IMR-90 (cell line): ENCODE measurements around the gene TCF4. TPM values are rescaled to one million over a fixed set of nuclear protein-coding genes. Genes with fewer than 3 reads are reported as not detected.

Source experiments
- ATAC-seq: fragments of 200-7000 bp; cut with Tn5 transposase; 2 replicates; pipeline ENCODE4 v1.9.1; 2020; ENCODE audit warnings: low read depth, mild to moderate bottlenecking, moderate library complexity
- BruUV-seq: library from RNA; stranded (reverse); fragments of 400-500 nt; replicated peaks from 2 replicates; lab custom pipeline; 2021; lab: Mats Ljungman, UMichigan
- CTCF ChIA-PET: fragments of 300-600 bp; formaldehyde crosslinking; extraction: SDS; loops from one replicate; lab custom pipeline; 2021; ENCODE audit warnings: antibody characterized with exemption; lab: Yijun Ruan, JAX
- POLR2A ChIA-PET: fragments of 300-600 bp; sonication (Branson Sonifier 250); formaldehyde crosslinking; loops from one replicate; lab custom pipeline; 2022; ENCODE audit warnings: antibody characterized with exemption; ENCODE audit not compliant: unreplicated experiment; lab: Charles Lee
- DNase-seq: peaks from one replicate; pipeline ENCODE4 v3.0.0; 2013
- H2AFZ ChIP-seq: replicated peaks from 2 replicates; pipeline ENCODE3; 2013; ENCODE audit warnings: low read length, mild to moderate bottlenecking; ENCODE audit not compliant: poor library complexity
- H2AK5ac ChIP-seq: 2 replicates; pipeline ENCODE4 v1.6.1; 2013; ENCODE audit warnings: low read depth, low read length, inconsistent platforms
- H2AK9ac ChIP-seq: replicated peaks from 2 replicates; pipeline ENCODE3; 2013; ENCODE audit warnings: mild to moderate bottlenecking, low read depth, low read length, moderate library complexity; ENCODE audit not compliant: poor library complexity
- H2BK120ac ChIP-seq: 2 replicates; pipeline ENCODE4 v1.6.1; 2013; ENCODE audit warnings: low read depth, low read length, inconsistent platforms
- H2BK15ac ChIP-seq: 3 replicates; pipeline ENCODE4 v1.6.1; 2013; ENCODE audit warnings: low read depth, low read length, inconsistent platforms
- H2BK20ac ChIP-seq: 2 replicates; pipeline ENCODE4 v1.6.1; 2013; ENCODE audit warnings: low read depth, mild to moderate bottlenecking, inconsistent platforms, low read length, moderate library complexity
- H2BK5ac ChIP-seq: 2 replicates; pipeline ENCODE4 v1.6.1; 2013; ENCODE audit warnings: mild to moderate bottlenecking, low read depth, low read length, inconsistent platforms; ENCODE audit not compliant: poor library complexity, severe bottlenecking
- H3K14ac ChIP-seq: replicated peaks from 2 replicates; pipeline ENCODE4 v1.6.1; 2013; ENCODE audit warnings: low read depth, low read length, inconsistent platforms
- H3K18ac ChIP-seq: 2 replicates; pipeline ENCODE4 v1.6.1; 2013; ENCODE audit warnings: low read depth, low read length, control low read depth
- H3K23ac ChIP-seq: 2 replicates; pipeline ENCODE4 v1.6.1; 2013; ENCODE audit warnings: low read depth, low read length, inconsistent platforms
- H3K27ac ChIP-seq: 2 replicates; pipeline ENCODE4 v1.5.1; 2013; ENCODE audit warnings: mild to moderate bottlenecking, control low read depth, low read length; ENCODE audit not compliant: insufficient read depth
- H3K27me3 ChIP-seq: 2 replicates; pipeline ENCODE4 v1.6.1; 2013; ENCODE audit warnings: low read length; ENCODE audit not compliant: control insufficient read depth, insufficient read depth
- H3K36me3 ChIP-seq: 2 replicates; pipeline ENCODE4 v1.6.1; 2013; ENCODE audit warnings: low read length, mixed read lengths; ENCODE audit not compliant: control insufficient read depth, insufficient read depth
- H3K4ac ChIP-seq: 2 replicates; pipeline ENCODE4 v1.6.1; 2013; ENCODE audit warnings: low read depth, low read length, inconsistent platforms
- H3K4me1 ChIP-seq: 2 replicates; pipeline ENCODE4 v1.6.1; 2013; ENCODE audit warnings: low read length, mixed read lengths; ENCODE audit not compliant: control insufficient read depth, insufficient read depth
- H3K4me2 ChIP-seq: 2 replicates; pipeline ENCODE4 v1.6.1; 2013; ENCODE audit warnings: low read depth, mild to moderate bottlenecking, control low read depth, low read length, moderate library complexity
- H3K4me3 ChIP-seq: 2 replicates; pipeline ENCODE4 v1.5.1; 2013; ENCODE audit warnings: low read depth, mild to moderate bottlenecking, control low read depth, low read length, moderate library complexity; ENCODE audit not compliant: insufficient read depth
- H3K56ac ChIP-seq: 2 replicates; pipeline ENCODE4 v1.6.1; 2013; ENCODE audit warnings: low read length, inconsistent platforms; ENCODE audit not compliant: insufficient read depth; ENCODE audit errors: extremely low read depth
- H3K79me1 ChIP-seq, 2 experiments: 2 replicates each; pipeline ENCODE4 v1.6.1; 2013; ENCODE audit warnings: low read length in 2 of 2, inconsistent platforms in 1 of 2, low read depth in 1 of 2
- H3K9ac ChIP-seq: 2 replicates; pipeline ENCODE4 v1.6.1; 2013; ENCODE audit warnings: low read depth, low read length, control low read depth
- H3K9me1 ChIP-seq: 2 replicates; pipeline ENCODE4 v1.6.1; 2013; ENCODE audit warnings: low read length, inconsistent platforms; ENCODE audit not compliant: insufficient read depth
- H3K9me3 ChIP-seq: 2 replicates; pipeline ENCODE4 v1.6.1; 2013; ENCODE audit warnings: low read length; ENCODE audit not compliant: control insufficient read depth, insufficient read depth
- H4K20me1 ChIP-seq: 2 replicates; pipeline ENCODE4 v1.6.1; 2013; ENCODE audit warnings: low read length, inconsistent platforms; ENCODE audit not compliant: insufficient read depth
- H4K5ac ChIP-seq: 2 replicates; pipeline ENCODE4 v1.6.1; 2013; ENCODE audit warnings: mild to moderate bottlenecking, low read depth, low read length, control low read depth
- H4K8ac ChIP-seq, 2 experiments: 2 replicates each; pipeline ENCODE4 v1.6.1; 2013; ENCODE audit warnings: low read depth in 2 of 2, low read length in 2 of 2, control low read depth in 1 of 2, inconsistent platforms in 1 of 2
- H4K91ac ChIP-seq: 2 replicates; pipeline ENCODE4 v1.6.1; 2013; ENCODE audit warnings: low read depth, low read length, inconsistent platforms; ENCODE audit not compliant: insufficient read depth
- BHLHE40 ChIP-seq: fragments of 150-350 bp; IDR thresholded peaks from 2 replicates; pipeline ENCODE4 v1.6.1; 2016; ENCODE audit warnings: mild to moderate bottlenecking, low read depth, low read length
- FOS ChIP-seq: fragments of 150-350 bp; IDR thresholded peaks from 2 replicates; pipeline ENCODE4 v1.6.1; 2016; ENCODE audit warnings: low read depth, low read length
- MAFK ChIP-seq: IDR thresholded peaks from 2 replicates; pipeline ENCODE4 v1.6.1; 2012; ENCODE audit warnings: low read depth, low read length, improper control_type of control experiment
- MXI1 ChIP-seq: IDR thresholded peaks from 2 replicates; pipeline ENCODE4 v1.6.1; 2012; ENCODE audit warnings: low read depth, mild to moderate bottlenecking, low read length, moderate library complexity, borderline replicate concordance
- WGBS, 2 experiments: methylation state at CpG; one replicate each; pipeline versions ENCODE4 v1.1.5 to v1.1.7; 2013; ENCODE audit warnings: missing lambda C conversion rate in 2 of 2; ENCODE audit not compliant: insufficient read length in 1 of 2; ENCODE audit errors: extremely low coverage in 2 of 2; 5-methylcytosine and 5-hydroxymethylcytosine counted together
- dilution Hi-C: fragments of 300-500 bp; cut with HindIII; formaldehyde crosslinking; loops from one replicate; pipeline ENCODE4 v1.14.3; 2018; ENCODE audit warnings: low sequenced_read_pairs; ENCODE audit not compliant: unreplicated experiment
- in situ Hi-C: fragments of 300-500 bp; cut with MboI; formaldehyde crosslinking; loops from 3 replicates; pipeline ENCODE4 v1.14.3; 2019; ENCODE audit warnings: low sequenced_read_pairs, inconsistent platforms, mixed read lengths
- intact Hi-C: fragments of 100-400 bp; cut with micrococcal nuclease; formaldehyde crosslinking; loops from 2 replicates; pipeline ENCODE4 v1.10.0; 2022
- polyA plus RNA-seq, 3 experiments: library from polyadenylated mRNA; depleted of rRNA; stranded (reverse); fragments of >200 nt; gene quantifications; 2 replicates each; pipeline ENCODE4 v1.2.3, GENCODE V29; 2012; ENCODE audit warnings: low replicate concordance in 1 of 3
- total RNA-seq: library from RNA; depleted of rRNA; stranded (reverse); fragments of >200 nt; gene quantifications from 2 replicates; pipeline ENCODE4 v1.2.3, GENCODE V29; 2012
- TF ChIP-seq, protein P1 (sequence below): fragments of 150-350 bp; IDR thresholded peaks from 2 replicates; pipeline ENCODE4 v1.6.1; 2016; ENCODE audit warnings: low read depth, mild to moderate bottlenecking, low read length, moderate library complexity, borderline replicate concordance

Gene TCF4
- total and polyA plus RNA-seq, 2 of the 4 experiments (the other 2 are of a cell fraction): 30.0 to 87.1 TPM

DNA sequence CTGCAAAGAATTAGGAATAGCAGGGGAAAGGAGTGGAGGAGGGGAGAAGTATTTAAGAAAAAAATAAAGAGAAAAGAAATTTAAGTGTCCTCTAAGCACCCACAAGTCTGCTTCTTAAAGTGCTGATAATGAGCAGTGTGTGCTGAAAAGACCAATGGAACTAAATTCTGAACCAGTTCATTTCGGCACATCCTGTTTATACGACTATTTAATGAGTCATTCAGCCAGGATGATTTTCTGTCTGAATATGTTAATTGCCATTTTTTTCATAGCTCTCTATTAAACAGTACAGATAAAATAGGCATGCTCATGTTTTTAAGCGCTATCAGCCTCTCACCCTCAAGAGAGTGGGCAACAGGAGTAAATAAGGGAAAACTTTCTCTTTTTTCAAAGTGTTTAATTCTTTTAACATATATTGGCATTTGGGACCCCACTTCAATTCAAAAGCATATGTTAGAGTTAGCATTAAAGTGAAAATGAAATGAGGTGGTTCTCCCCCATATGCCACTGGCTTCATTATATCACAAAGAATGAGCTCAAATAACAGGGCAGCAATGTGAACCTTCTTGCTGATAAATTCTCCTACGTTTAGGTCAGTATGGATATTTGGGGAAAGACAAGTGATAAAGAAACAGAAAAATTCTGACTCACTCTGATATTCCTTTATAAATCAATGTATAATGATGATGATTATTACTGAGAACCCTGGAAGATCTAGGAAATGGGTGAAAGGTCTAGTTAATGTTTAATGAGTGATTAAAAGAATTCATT lies 87.5 kb downstream of the TCF4 start:
- Histone ChIP-seq H4K8ac (peak overlapping the region; percentile 14 to 78; a peak in 3 of 4 replicates), H4K91ac (peak overlapping the region; percentile 91), H3K4me3 (peak overlapping the region; percentile 26; the same call in 1 of the 2 replicates), H3K27ac (peak overlapping the region; percentile 52), H3K56ac (peak overlapping the region; percentile 64), H3K36me3 (no peaks in the 10 kb centered on the region), H3K4me1 (peaks cover 16% of the 10 kb centered on the region), H3K14ac (peak overlapping the region; percentile 86), H2AK5ac (0 out of 2 replicates have a peak overlapping the region, but pooled peaks have one; percentile 41), H3K27me3 (no peaks in the 10 kb centered on the region), H3K9me3 (no peaks in the 10 kb centered on the region), H4K5ac (peak overlapping the region; percentile 81), H3K79me1 (peaks cover 6 to 59% of the 10 kb centered on the region in 2 experiments), H2BK15ac (peak overlapping the region; percentile 23; the same call in 2 of the 3 replicates), H3K18ac (peak overlapping the region; percentile 98), H2BK120ac (peak overlapping the region; percentile 93), H3K9ac (peak overlapping the region; percentile 47), H2AFZ (no peak overlapping the region), H4K20me1 (no peaks in the 10 kb centered on the region), H3K23ac (peak overlapping the region; percentile 95), H2AK9ac (no peak overlapping the region), H3K9me1 (peaks cover 8% of the 10 kb centered on the region), H3K4me2 (peak overlapping the region; percentile 94), H2BK20ac (peak overlapping the region; percentile 90), H3K4ac (peak overlapping the region; percentile 93), H2BK5ac (peak overlapping the region; percentile 98)
- ChIA-PET CTCF (interaction anchor here (0.6 kb wide), 1 partner anchor 28 kb away, joined by 3 read pairs; no protein-coding TSS in a partner anchor), POLR2A (interaction anchor here (0.5 to 0.6 kb wide), 4 partner anchors 11 to 1221 kb away, joined by 3 to 4 read pairs (median 3); no protein-coding TSS in a partner anchor)
- in situ Hi-C loops (no loop called here), intact Hi-C loops (loop anchor here (5.0 kb wide), 2 partner anchors 78 to 87 kb away; partner anchors contain the start of gene TCF4), dilution Hi-C loops (no loop called here)
- no TSS peak for BruUV-seq
- DNase-seq: peak; percentile 92
- TF ChIP-seq, protein P1, sequence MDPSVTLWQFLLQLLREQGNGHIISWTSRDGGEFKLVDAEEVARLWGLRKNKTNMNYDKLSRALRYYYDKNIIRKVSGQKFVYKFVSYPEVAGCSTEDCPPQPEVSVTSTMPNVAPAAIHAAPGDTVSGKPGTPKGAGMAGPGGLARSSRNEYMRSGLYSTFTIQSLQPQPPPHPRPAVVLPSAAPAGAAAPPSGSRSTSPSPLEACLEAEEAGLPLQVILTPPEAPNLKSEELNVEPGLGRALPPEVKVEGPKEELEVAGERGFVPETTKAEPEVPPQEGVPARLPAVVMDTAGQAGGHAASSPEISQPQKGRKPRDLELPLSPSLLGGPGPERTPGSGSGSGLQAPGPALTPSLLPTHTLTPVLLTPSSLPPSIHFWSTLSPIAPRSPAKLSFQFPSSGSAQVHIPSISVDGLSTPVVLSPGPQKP: no peak
- TF ChIP-seq MXI1 (no peak), MAFK (peak; percentile 55), FOS (peak; percentile 98), BHLHE40 (peak; percentile 60)
- peak; percentile 85 for ATAC-seq
- WGBS, 2 experiments: no CpG with 5 or more reads among the region's 4 CpGs
